H1 (cell line): ENCODE results near the gene ARR3. TPM values are rescaled to one million over a fixed set of nuclear protein-coding genes. Genes with fewer than 3 reads are reported as not detected.

Experiments
- CTCF ChIA-PET: fragments of 300-600 bp; sonication (Branson Sonifier 250); formaldehyde crosslinking; loops from one replicate; lab custom pipeline; 2021; ENCODE audit not compliant: partially characterized antibody; lab: Charles Lee
- POLR2A ChIA-PET: fragments of 300-600 bp; sonication (Branson Sonifier 250); formaldehyde crosslinking; loops from one replicate; lab custom pipeline; 2021; ENCODE audit warnings: inconsistent platforms; ENCODE audit not compliant: partially characterized antibody; lab: Charles Lee
- DNase-seq, 2 experiments: peaks; one replicate each; pipeline versions ENCODE4 v3.0.0 to v3.0.0-alpha.2; 2010 to 2022; ENCODE audit warnings: low spot score in 2 of 2, low read depth in 1 of 2, mixed read lengths in 1 of 2
- FAIRE-seq: peaks from 2 replicates; lab custom pipeline; 2011; peaks lifted over from hg19 to GRCh38; lab: Jason Lieb, UNC
- H2AFZ ChIP-seq: 2 replicates; pipeline ENCODE4 v1.8.1; 2012; ENCODE audit warnings: low read length, inconsistent platforms
- H2AK5ac ChIP-seq: 2 replicates; pipeline ENCODE4 v1.6.1; 2013; ENCODE audit warnings: low read depth, low read length
- H2BK120ac ChIP-seq: replicated peaks from 2 replicates; pipeline ENCODE3; 2013; ENCODE audit warnings: low read depth, low read length, inconsistent platforms
- H2BK12ac ChIP-seq: 2 replicates; pipeline ENCODE4 v1.6.1; 2013; ENCODE audit warnings: low read depth, low read length
- H2BK15ac ChIP-seq: 2 replicates; pipeline ENCODE4 v1.6.1; 2013; ENCODE audit warnings: low read length
- H2BK20ac ChIP-seq: 2 replicates; pipeline ENCODE4 v1.6.1; 2013; ENCODE audit warnings: low read length
- H2BK5ac ChIP-seq: 2 replicates; pipeline ENCODE4 v1.6.1; 2013; ENCODE audit warnings: low read depth, low read length
- H3K14ac ChIP-seq: 2 replicates; pipeline ENCODE4 v1.6.1; 2013; ENCODE audit warnings: inconsistent platforms; ENCODE audit not compliant: insufficient read length
- H3K18ac ChIP-seq: 2 replicates; pipeline ENCODE4 v1.6.1; 2013; ENCODE audit warnings: low read length; ENCODE audit errors: extremely low read depth
- H3K23ac ChIP-seq: 2 replicates; pipeline ENCODE4 v1.6.1; 2013; ENCODE audit warnings: inconsistent platforms; ENCODE audit not compliant: insufficient read length
- H3K23me2 ChIP-seq: 2 replicates; pipeline ENCODE4 v1.6.1; 2013; ENCODE audit warnings: low read depth, low read length
- H3K27ac ChIP-seq: 2 replicates; pipeline ENCODE4 v1.6.1; 2011; ENCODE audit warnings: low read depth, low read length, inconsistent platforms
- H3K27me3 ChIP-seq, 4 experiments: replicated peaks in 1 of 4; 1 replicate in 1 of 4; 2 replicates in 3 of 4; pipeline versions ENCODE4 v1.6.1 to v1.8.1; 2011 to 2013; ENCODE audit warnings: low read length in 3 of 4, mild to moderate bottlenecking in 3 of 4, inconsistent platforms in 2 of 4, mixed read lengths in 2 of 4, moderate library complexity in 1 of 4; ENCODE audit not compliant: control insufficient read depth in 3 of 4, insufficient read depth in 3 of 4; ENCODE audit errors: extremely low read depth in 1 of 4
- H3K36me3 ChIP-seq, 4 experiments: 2 replicates each; pipeline versions ENCODE4 v1.6.1 to v1.8.1; 2011 to 2013; ENCODE audit warnings: mild to moderate bottlenecking in 4 of 4, low read length in 3 of 4, moderate library complexity in 2 of 4, control low read depth in 1 of 4, inconsistent platforms in 1 of 4; ENCODE audit not compliant: insufficient read depth in 4 of 4, control insufficient read depth in 2 of 4
- H3K4ac ChIP-seq: replicated peaks from 2 replicates; pipeline ENCODE3; 2013; ENCODE audit warnings: low read length, low read depth, mixed read lengths, inconsistent platforms; ENCODE audit not compliant: insufficient read length
- H3K4me1 ChIP-seq, 4 experiments: replicated peaks in 1 of 4; 1 replicate in 1 of 4; 2 replicates in 3 of 4; pipeline versions ENCODE4 v1.6.1 to v1.8.1; 2011 to 2013; ENCODE audit warnings: low read length in 3 of 4, inconsistent platforms in 2 of 4, mixed read lengths in 1 of 4; ENCODE audit not compliant: insufficient read depth in 4 of 4, control insufficient read depth in 3 of 4
- H3K4me2 ChIP-seq, 2 experiments: 2 replicates each; pipeline versions ENCODE4 v1.6.1 to v1.8.1; 2011 to 2013; ENCODE audit warnings: low read depth in 2 of 2, low read length in 2 of 2, control low read depth in 1 of 2, inconsistent platforms in 1 of 2, mild to moderate bottlenecking in 1 of 2; ENCODE audit not compliant: insufficient read depth in 1 of 2
- H3K4me3 ChIP-seq, 4 experiments: fragments of 200-600, 300-600 bp in 1 of 4; sonication (generic), shearing (Covaris generic), sonication (Bioruptor Twin) in 1 of 4; 2 replicates each; pipeline versions ENCODE4 v1.5.1 to v1.8.1; 2011 to 2016; ENCODE audit warnings: low read length in 4 of 4, low read depth in 3 of 4, control low read depth in 2 of 4, inconsistent platforms in 2 of 4, mild to moderate bottlenecking in 2 of 4, mixed read lengths in 1 of 4, moderate library complexity in 1 of 4; ENCODE audit not compliant: insufficient read depth in 2 of 4; ENCODE audit errors: extremely low read depth in 1 of 4
- H3K56ac ChIP-seq: replicated peaks from 2 replicates; pipeline ENCODE3; 2013; ENCODE audit warnings: low read depth, mild to moderate bottlenecking, mixed read lengths, low read length, inconsistent platforms; ENCODE audit not compliant: insufficient read length
- H3K79me1 ChIP-seq: 2 replicates; pipeline ENCODE4 v1.6.1; 2013; ENCODE audit warnings: low read depth, low read length, control low read depth
- H3K79me2 ChIP-seq, 2 experiments: 2 replicates each; pipeline versions ENCODE4 v1.6.1 to v1.8.1; 2012 to 2013; ENCODE audit warnings: low read length in 2 of 2, mild to moderate bottlenecking in 2 of 2, inconsistent platforms in 1 of 2; ENCODE audit not compliant: insufficient read depth in 2 of 2, control insufficient read depth in 1 of 2
- H3K9ac ChIP-seq, 4 experiments: replicated peaks in 1 of 4; 1 replicate in 1 of 4; 2 replicates in 3 of 4; pipeline versions ENCODE4 v1.6.1 to v1.8.1; 2011 to 2013; ENCODE audit warnings: low read depth in 3 of 4, low read length in 3 of 4, control low read depth in 2 of 4, mild to moderate bottlenecking in 2 of 4, moderate library complexity in 2 of 4, inconsistent platforms in 1 of 4; ENCODE audit errors: extremely low read depth in 1 of 4
- H3K9me3 ChIP-seq, 2 experiments: 2 replicates each; pipeline versions ENCODE4 v1.6.1 to v1.8.1; 2012 to 2013; ENCODE audit warnings: mild to moderate bottlenecking in 2 of 2, moderate library complexity in 2 of 2, control low read depth in 1 of 2, inconsistent platforms in 1 of 2, low read depth in 1 of 2, low read length in 1 of 2, mixed read lengths in 1 of 2; ENCODE audit not compliant: insufficient read depth in 2 of 2
- H4K20me1 ChIP-seq, 2 experiments: replicated peaks in 1 of 2; 2 replicates each; pipeline versions ENCODE3 to v1.8.1; 2011 to 2013; ENCODE audit warnings: inconsistent platforms in 2 of 2, low read length in 2 of 2, mild to moderate bottlenecking in 1 of 2; ENCODE audit not compliant: insufficient read depth in 2 of 2, control insufficient read depth in 1 of 2
- H4K5ac ChIP-seq: 2 replicates; pipeline ENCODE4 v1.6.1; 2013; ENCODE audit warnings: low read length, low read depth, mixed read lengths, inconsistent platforms; ENCODE audit not compliant: insufficient read length
- H4K8ac ChIP-seq: 2 replicates; pipeline ENCODE4 v1.8.0; 2013; ENCODE audit warnings: mild to moderate bottlenecking, moderate library complexity, low read length, inconsistent platforms; ENCODE audit not compliant: insufficient read depth; ENCODE audit errors: extremely low read depth
- H4K91ac ChIP-seq: replicated peaks from 2 replicates; pipeline ENCODE3; 2013; ENCODE audit warnings: low read length, mixed read lengths, inconsistent platforms; ENCODE audit not compliant: insufficient read length
- BACH1 ChIP-seq: IDR thresholded peaks from 2 replicates; pipeline ENCODE4 v1.6.1; 2012; ENCODE audit warnings: low read length, improper control_type of control experiment
- CHD2 ChIP-seq: IDR thresholded peaks from 2 replicates; pipeline ENCODE4 v1.6.1; 2012; ENCODE audit warnings: low read length, improper control_type of control experiment
- HDAC2 ChIP-seq, 2 experiments: fragments of 300-600 bp in 1 of 2; sonication (generic) in 1 of 2; IDR thresholded peaks; 2 replicates each; pipeline ENCODE4 v1.6.1; 2011 to 2012; ENCODE audit warnings: low read depth in 2 of 2, low read length in 2 of 2, mild to moderate bottlenecking in 2 of 2, moderate library complexity in 2 of 2, borderline replicate concordance in 1 of 2, inconsistent platforms in 1 of 2
- JUN ChIP-seq: IDR thresholded peaks from 2 replicates; pipeline ENCODE4 v1.6.1; 2011; ENCODE audit warnings: low read depth, mild to moderate bottlenecking, improper control_type of control experiment, low read length
- RBBP5 ChIP-seq: IDR thresholded peaks from 2 replicates; pipeline ENCODE4 v1.7.1; 2012; ENCODE audit warnings: low read depth, mild to moderate bottlenecking, inconsistent platforms, low read length, moderate library complexity, borderline replicate concordance
- RXRA ChIP-seq: IDR thresholded peaks from 2 replicates; pipeline ENCODE4 v1.6.1; 2011; ENCODE audit warnings: low read depth, mild to moderate bottlenecking, low read length, moderate library complexity; ENCODE audit not compliant: insufficient read depth
- SIX5 ChIP-seq: IDR thresholded peaks from 2 replicates; pipeline ENCODE4 v1.6.1; 2011; ENCODE audit warnings: mild to moderate bottlenecking, low read depth, low read length
- SP1 ChIP-seq: IDR thresholded peaks from 2 replicates; pipeline ENCODE4 v1.6.1; 2011; ENCODE audit warnings: low read depth, low read length
- SP4 ChIP-seq: IDR thresholded peaks from 2 replicates; pipeline ENCODE4 v1.6.1; 2012; ENCODE audit warnings: low read length, inconsistent platforms
- SUZ12 ChIP-seq: fragments of 200-600 bp; sonication (generic); IDR thresholded peaks from 2 replicates; pipeline ENCODE4 v1.6.1; 2012; ENCODE audit warnings: mild to moderate bottlenecking, inconsistent platforms, low read length, moderate library complexity, mixed read lengths
- TBP ChIP-seq: IDR thresholded peaks from 2 replicates; pipeline ENCODE4 v1.6.1; 2011; ENCODE audit warnings: low read depth, low read length, improper control_type of control experiment
- WGBS, 2 experiments: shearing (Covaris generic) in 1 of 2; methylation state at CpG; one replicate each; pipeline versions ENCODE4 v1.1.6 to v1.1.7; 2013 to 2015; ENCODE audit warnings: low lambda C conversion rate in 2 of 2, mixed read lengths in 2 of 2, inconsistent platforms in 1 of 2, low coverage in 1 of 2, missing lambda C conversion rate in 1 of 2; ENCODE audit not compliant: insufficient replicate concordance in 2 of 2, insufficient coverage in 1 of 2, insufficient read length in 1 of 2; ENCODE audit errors: extremely low coverage in 1 of 2, missing lambda C conversion rate in 1 of 2; 5-methylcytosine and 5-hydroxymethylcytosine counted together
- polyA plus RNA-seq, 7 experiments: library from polyadenylated mRNA; depleted of rRNA in 3 of 7; stranded (reverse) in 5 of 7; unstranded in 2 of 7; fragments of >200 nt in 5 of 7; fragments of 200-250 nt in 2 of 7; gene quantifications; 1 replicate in 5 of 7; 2 replicates in 1 of 7; 4 replicates in 1 of 7; pipeline versions ENCODE4 v1.2.1 to v1.2.3, GENCODE V29; 2011 to 2013; ENCODE audit warnings: missing spikeins in 2 of 7, mixed read lengths in 2 of 7
- total RNA-seq: library from RNA; stranded (reverse); fragmentation: NEBNext Ultra II Directional; extraction: Animal tissue kit (Norgen Biotek cat#: 25700); gene quantifications from 2 replicates; pipeline ENCODE4 v1.2.1, GENCODE V29; 2021
- TF ChIP-seq, protein P1 (sequence below): IDR thresholded peaks from 2 replicates; pipeline ENCODE4 v1.6.1; 2012; ENCODE audit warnings: inconsistent platforms
- TF ChIP-seq, protein P2 (sequence below): IDR thresholded peaks from 2 replicates; pipeline ENCODE4 v1.6.1; 2011; ENCODE audit warnings: low read depth, mild to moderate bottlenecking, low read length; ENCODE audit not compliant: insufficient read depth

Gene ARR3
- total and polyA plus RNA-seq, 2 of the 8 experiments (the other 6 are each of a cell fraction or from before 2014, with no cell fraction given) = not detected

DNA sequence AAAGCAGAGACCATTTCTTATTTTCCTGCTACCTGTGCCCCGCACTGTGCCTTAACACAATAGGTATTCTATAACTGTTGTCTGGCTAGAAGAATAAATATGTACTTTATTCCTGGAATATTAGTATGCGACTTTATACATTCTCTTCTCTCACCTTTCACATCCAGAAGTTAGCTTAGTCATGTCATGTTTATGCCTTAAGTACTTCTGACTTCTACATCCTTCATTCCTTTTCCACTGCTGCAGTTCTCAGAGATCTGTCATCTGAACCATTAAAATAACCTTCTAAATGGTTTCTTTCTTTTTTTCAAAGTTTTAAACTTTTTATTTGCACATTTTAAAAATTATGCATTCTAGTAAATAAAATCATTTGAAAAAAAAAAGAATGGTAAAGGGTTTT lies 56.2 kb downstream of the ARR3 start:
- no peak overlapping the region for H3K4me3 ChIP-seq
- ChIA-PET POLR2A (no interaction called here), CTCF (no interaction called here)
- FAIRE-seq = no peak
- H3K36me3 ChIP-seq = no peaks in the 10 kb centered on the region
- no peaks in the 10 kb centered on the region for H3K9me3 ChIP-seq
- no peak overlapping the region for H3K56ac ChIP-seq
- WGBS, 2 experiments = 89% methylated on average over 2 of the region's 2 CpGs; no CpG with 5 or more reads in 1 of the 2 experiments
- H3K4me1 ChIP-seq = no peaks in the 10 kb centered on the region
- no peak overlapping the region for H4K91ac ChIP-seq
- H3K4ac ChIP-seq = no peak overlapping the region
- DNase-seq = no peak
- TF ChIP-seq TBP (no peak), HDAC2 (IDR thresholded peaks at IDR 0.05; ENCODE audit: borderline replicate concordance in 1 of 2, low read depth in 2 of 2, low read length in 2 of 2) (no peak), SP4 (no peak), JUN (no peak), SUZ12 (no peak), BACH1 (no peak), SIX5 (no peak), RBBP5 (no peak), SP1 (no peak), RXRA (no peak), CHD2 (no peak)
- TF ChIP-seq, protein P1, sequence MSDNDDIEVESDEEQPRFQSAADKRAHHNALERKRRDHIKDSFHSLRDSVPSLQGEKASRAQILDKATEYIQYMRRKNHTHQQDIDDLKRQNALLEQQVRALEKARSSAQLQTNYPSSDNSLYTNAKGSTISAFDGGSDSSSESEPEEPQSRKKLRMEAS = no peak
- TF ChIP-seq, protein P2, sequence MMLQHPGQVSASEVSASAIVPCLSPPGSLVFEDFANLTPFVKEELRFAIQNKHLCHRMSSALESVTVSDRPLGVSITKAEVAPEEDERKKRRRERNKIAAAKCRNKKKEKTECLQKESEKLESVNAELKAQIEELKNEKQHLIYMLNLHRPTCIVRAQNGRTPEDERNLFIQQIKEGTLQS = no peak
- no peak overlapping the region for H2BK12ac ChIP-seq
- no peak overlapping the region for H3K14ac ChIP-seq
- H4K20me1 ChIP-seq = no peaks in the 10 kb centered on the region
- H3K27me3 ChIP-seq = no peaks in the 10 kb centered on the region
- no peak overlapping the region for H2AFZ ChIP-seq
- H2BK5ac ChIP-seq = no peak overlapping the region
- no peaks in the 10 kb centered on the region for H3K23me2 ChIP-seq
- H2BK15ac ChIP-seq = no peak overlapping the region
- H3K4me2 ChIP-seq = no peak overlapping the region
- H2BK120ac ChIP-seq = no peak overlapping the region
- no peaks in the 10 kb centered on the region for H3K79me2 ChIP-seq
- H3K79me1 ChIP-seq = no peaks in the 10 kb centered on the region
- no peak overlapping the region for H4K8ac ChIP-seq
- no peak overlapping the region for H3K27ac ChIP-seq
- H3K18ac ChIP-seq = no peak overlapping the region
- no peak overlapping the region for H4K5ac ChIP-seq
- H3K9ac ChIP-seq = no peak overlapping the region
- no peak overlapping the region for H2BK20ac ChIP-seq
- no peak overlapping the region for H2AK5ac ChIP-seq
- H3K23ac ChIP-seq = no peak overlapping the region
